ENCODE measurements around the gene NTN1.

- TF ChIP-seq POLR2A (IDR thresholded peaks at IDR 0.05; ENCODE audit: borderline replicate concordance, extremely low read depth, insufficient read depth, insufficient read length) (no peak), POLR2AphosphoS5 (IDR thresholded peaks at IDR 0.05; ENCODE audit: low read depth, low read length) (no peak), JUND (IDR thresholded peaks at IDR 0.05) (no peak), ATF3 (IDR thresholded peaks at IDR 0.05) (no peak), CTCF (IDR thresholded peaks at IDR 0.05 in 2 of 3, conservative IDR thresholded peaks at IDR 0.05 in 1 of 3; ENCODE audit: borderline replicate concordance in 1 of 3, insufficient read depth in 1 of 3, low read depth in 2 of 3, low read length in 2 of 3) (peak; percentile 64 to 92 (median 90)), ZNF274 (IDR thresholded peaks at IDR 0.05; ENCODE audit: low read depth, low read length) (no peak), ELF1 (IDR thresholded peaks at IDR 0.05; ENCODE audit: borderline replicate concordance, low read depth) (no peak)
Measured at GRCh38 chr17:8991514-8992285, 29.6 kb upstream of the NTN1 start.

Data from HCT116 (cell line).